Hematopoietic multipotent progenitor cell treated with erythropoietin and hydrocortisone succinate and interleukin-3 and kit ligand, for 15 days (in vitro differentiated cells): Measurements from ENCODE around the gene SLC11A2.
"Not testable (repeated sequence)": the region's sequence is repeated elsewhere in the genome, so short reads cannot be mapped to it uniquely, and the experiment has no call there.

ENCODE experiments used
- DNase-seq: peaks from one replicate; pipeline ENCODE4 v3.0.0-alpha.2; 2015; ENCODE audit warnings: low spot score

Gene SLC11A2

DNA sequence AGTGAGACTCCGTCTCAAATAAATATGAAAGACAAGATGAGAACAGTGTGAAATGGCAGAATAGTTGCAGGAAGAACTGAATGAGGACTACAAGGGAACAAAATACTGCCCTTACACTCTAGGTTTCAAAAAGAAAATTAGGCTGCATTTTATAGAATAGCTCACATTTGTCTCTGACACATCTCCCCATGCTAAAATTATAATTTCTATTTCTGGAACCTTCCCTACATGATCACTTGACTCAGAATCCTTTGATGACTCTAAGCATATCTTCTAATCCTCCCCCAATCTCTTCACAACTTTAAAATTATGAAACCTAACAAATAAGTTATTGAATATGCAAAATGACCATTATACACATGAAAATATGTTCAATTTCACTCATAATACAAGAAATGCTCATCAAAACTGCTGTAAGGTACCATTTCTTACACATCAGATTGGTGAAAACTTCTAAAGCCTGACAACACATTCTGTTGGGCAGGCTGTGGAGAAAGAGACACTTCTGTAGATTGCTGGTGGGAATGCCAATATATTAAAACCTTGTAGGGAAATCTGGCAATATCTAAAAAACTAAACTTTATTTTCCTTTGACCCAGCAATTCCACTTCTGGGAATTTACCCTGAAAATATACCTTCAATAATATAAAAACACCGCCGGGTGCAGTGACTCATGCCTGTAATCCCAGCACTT is 78.1 kb downstream of the SLC11A2 start:
- no peak for DNase-seq

DNA sequence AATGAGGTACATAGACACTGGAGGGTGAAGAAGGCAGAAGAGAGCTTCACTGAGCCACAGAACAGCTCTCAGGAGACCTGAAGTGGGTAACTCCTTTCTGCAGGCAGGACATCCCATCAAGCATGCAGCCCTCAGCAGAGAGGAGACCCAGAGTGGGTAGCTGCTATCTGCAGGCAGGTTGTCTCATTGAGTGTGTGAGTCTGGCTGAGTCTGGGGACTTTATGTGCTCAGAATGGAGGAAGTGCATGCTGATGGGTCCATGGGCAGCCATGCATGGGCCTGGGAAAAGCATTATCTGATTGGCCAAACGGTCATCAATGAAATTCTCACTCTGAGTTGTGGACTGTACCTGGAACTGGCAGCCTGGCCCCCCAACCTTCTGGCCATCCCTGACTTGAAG is 88.5 kb downstream of the SLC11A2 start:
- no peak for DNase-seq

DNA sequence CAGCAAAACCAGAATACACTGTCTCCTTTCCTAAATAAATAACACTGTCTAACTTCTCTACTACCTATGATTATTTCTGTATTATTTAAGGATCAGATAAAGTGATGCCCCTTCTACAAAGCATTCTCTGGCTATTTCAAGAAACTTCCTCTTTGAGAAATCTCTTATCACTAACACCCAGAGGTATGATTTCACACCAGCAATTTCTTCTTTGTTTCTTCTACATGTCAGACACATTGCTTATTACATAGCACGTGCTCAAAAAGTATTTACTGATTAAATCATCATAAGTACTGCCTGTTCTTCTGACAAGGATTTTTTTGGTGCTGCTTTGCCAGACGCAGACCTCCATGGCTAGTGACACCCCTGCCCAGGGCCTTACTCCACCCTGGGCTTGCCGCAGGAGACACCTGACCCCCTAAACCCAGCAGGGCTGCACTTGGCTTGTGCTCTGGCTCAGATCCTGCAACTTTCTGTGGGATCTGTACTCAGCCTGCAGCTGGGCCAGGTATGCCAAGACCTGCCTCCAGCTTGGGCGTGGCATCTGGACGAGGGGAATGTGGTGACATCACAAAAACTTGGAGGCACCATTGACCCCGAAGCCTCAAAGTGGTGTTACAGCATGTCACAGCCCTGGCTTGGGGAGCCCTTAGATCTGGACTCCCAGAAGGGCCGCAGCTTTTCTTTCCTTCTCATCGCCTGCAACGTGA is 89.2 kb downstream of the SLC11A2 start:
- DNase-seq, result no peak

DNA sequence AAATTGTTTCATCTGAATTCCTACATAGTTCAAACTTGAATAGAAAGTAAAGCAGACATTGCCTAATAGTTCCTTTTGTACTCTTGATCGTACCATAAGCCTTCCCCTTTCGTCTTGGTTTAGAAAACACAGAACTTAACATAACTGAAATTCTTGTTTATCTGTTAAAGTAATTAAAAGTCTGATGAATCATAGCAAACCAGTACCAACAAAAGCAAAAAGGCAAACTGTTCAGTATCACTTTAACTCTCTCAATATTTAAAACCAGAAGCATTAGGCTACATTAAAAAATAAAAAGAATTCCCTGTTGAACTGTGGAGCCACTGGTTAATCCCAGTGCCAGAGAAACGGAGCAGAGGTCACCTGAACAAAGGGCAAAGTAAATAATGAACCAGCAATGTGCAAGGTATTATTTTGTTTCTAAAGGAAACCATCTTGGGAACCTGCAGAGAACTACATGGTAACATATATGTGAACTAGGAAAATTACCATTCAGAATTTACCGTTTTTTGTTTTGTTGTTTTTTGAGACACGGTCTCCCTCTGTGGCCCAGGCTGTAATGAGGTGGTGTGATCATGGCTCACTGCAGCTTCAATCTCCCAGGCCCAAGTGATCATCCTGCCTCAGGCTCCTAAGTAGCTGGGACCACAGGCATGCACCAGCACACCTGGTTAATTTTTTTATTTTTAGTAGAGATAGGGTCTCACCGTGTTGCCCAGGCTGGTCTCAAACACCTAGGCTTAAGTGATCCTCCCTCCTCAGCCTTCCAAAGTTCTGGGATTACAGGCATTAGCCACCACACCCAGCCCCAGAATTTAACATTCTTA is 91.0 kb downstream of the SLC11A2 start:
- DNase-seq, result no peak

DNA sequence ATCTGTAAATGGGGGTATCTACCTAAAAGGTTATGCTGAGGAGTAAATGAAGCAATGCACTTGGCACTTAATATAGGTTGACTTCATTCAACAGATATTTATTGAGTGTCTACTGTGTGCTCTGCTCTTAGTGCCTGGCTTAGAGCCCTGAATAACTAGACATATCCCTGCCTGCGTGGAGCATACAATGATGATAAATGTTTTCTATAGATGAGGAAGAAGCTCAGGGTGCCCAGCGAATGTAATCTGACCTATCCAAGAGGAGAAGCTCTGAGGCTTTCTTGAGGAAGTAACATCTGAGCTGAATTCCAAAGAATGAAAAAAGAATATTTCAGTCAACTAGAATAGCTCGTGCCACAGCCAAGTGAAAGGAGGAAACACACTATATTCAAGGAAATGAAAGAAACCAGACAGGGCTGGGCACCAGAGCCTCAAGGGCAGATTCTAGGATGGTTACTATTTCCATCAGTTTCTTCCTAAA is 91.8 kb downstream of the SLC11A2 start:
- DNase-seq, result no peak

DNA sequence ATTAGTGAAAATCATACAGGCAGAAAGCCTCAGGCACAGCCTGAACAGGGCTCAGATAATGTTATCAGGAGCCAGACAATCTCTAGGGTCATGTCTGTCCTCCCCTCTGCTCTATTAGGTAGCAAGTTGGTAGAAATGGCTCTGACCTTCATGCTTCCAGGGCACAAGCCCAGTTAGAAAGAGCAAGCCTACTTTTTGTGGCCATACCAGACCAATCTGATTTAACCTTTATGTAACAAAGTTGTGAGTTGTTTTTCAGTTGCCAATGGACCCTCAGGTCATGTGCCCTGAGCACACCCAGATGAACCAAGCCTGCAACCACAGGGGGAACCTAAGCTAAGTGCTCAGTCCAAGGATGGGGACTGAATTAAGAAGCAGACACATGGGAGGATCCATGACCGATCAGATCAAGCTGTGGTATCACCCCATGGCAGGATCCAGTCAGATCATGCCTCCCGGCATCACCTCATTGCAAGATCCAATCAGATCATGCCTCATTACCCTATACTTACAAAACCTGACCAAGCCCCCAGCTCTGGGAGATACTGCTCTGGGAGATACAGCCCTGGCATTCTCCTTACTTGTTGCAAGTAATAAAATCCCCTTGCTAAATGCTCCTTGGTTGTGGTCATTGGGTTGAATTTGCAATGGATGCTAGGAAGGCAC is 92.6 kb downstream of the SLC11A2 start:
- no peak for DNase-seq

DNA sequence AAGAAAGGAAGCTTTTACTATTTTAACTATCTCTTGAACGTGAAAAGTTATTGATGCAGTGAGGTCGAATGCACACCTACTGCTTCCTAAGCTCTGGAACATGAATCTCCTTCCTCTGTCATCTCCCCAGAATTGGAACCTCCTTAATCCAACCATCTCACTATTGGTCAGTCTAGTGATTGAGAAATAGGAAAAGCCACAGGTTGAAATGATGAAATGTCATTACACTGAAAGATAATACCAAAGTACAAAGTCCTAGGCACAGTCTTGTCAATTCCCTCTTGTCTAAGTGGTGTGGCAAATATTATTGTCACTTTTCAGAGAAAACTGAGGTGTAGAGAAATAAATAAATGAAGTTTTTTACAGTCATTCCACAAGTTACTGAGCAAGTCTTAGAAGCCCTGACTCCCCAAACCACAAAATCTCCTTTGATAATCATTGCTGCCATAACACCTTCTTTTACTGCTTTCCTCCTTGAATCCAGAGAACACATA is 93.3 kb downstream of the SLC11A2 start:
- no peak for DNase-seq

DNA sequence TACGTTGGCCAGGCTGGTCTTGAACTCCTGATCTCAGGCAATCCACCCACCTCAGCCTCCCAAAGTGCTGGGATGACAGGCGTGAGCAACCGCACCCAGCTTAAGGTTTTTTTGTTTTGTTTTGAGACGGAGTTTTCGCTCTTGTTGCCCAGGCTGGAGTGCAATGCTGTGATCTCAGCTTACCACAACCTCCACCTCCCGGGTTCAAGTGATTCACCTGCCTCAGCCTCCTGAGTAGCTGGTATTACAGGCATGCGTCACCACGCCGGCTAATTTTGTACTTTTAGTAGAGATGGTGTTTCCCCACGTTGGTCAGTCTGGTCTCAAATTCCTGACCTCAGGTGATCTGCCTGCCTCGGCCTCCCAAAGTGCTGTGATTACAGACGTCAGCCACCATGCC is 95.7 kb downstream of the SLC11A2 start:
- not testable (repeated sequence) for DNase-seq

DNA sequence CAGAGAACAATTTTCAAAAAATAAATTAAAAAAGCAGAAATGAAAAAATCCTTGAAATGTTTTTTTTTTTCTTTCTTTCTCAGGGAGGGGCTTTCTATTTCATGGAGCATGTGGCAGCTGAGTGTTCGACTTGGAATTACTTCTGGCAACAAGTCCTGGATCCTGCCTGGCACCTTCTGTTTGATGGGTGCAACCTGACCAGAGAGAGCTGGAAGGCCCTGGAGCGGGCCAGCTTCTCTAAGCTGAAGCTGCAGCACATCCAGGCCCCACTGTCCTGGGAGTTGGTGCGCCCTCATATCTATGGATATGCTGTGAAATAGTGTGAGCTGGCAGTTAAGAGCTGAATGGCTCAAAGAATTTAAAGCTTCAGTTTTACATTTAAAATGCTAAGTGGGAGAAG is 96.4 kb downstream of the SLC11A2 start:
- no peak for DNase-seq
